Trophoblast cell (in vitro differentiated cells and primary cell): Measurements from ENCODE around the gene ABCC6.
"Not testable (repeated sequence)": the region's sequence is repeated elsewhere in the genome, so short reads cannot be mapped to it uniquely, and the experiment has no call there.

Source experiments
- DNase-seq, 2 donors: peaks; one replicate each; pipeline ENCODE4 v3.0.0-alpha.2; 2016
- H2AFZ ChIP-seq: 2 replicates; pipeline ENCODE4 v1.6.1; 2013; ENCODE audit warnings: low read length, moderate library complexity, mild to moderate bottlenecking; ENCODE audit not compliant: insufficient read depth, poor library complexity
- H2AK5ac ChIP-seq: 2 replicates; pipeline ENCODE4 v1.6.1; 2013; ENCODE audit warnings: mild to moderate bottlenecking, low read length
- H2BK120ac ChIP-seq: 2 replicates; pipeline ENCODE4 v1.6.1; 2013; ENCODE audit warnings: low read length, mild to moderate bottlenecking, moderate library complexity; ENCODE audit not compliant: insufficient read depth, poor library complexity
- H2BK12ac ChIP-seq: 2 replicates; pipeline ENCODE4 v1.6.1; 2013; ENCODE audit warnings: mild to moderate bottlenecking, low read length, moderate library complexity
- H2BK5ac ChIP-seq: 2 replicates; pipeline ENCODE4 v1.6.1; 2013; ENCODE audit warnings: low read length, low read depth, moderate library complexity, mild to moderate bottlenecking; ENCODE audit not compliant: poor library complexity
- H3K14ac ChIP-seq: 2 replicates; pipeline ENCODE4 v1.6.1; 2013; ENCODE audit warnings: mild to moderate bottlenecking, low read length
- H3K18ac ChIP-seq: 2 replicates; pipeline ENCODE4 v1.6.1; 2013; ENCODE audit warnings: mild to moderate bottlenecking, low read length
- H3K23ac ChIP-seq: 2 replicates; pipeline ENCODE4 v1.6.1; 2013; ENCODE audit warnings: low read length
- H3K27ac ChIP-seq: 2 replicates; pipeline ENCODE4 v1.5.1; 2013; ENCODE audit warnings: low read depth, mild to moderate bottlenecking, inconsistent platforms, low read length, moderate library complexity
- H3K27me3 ChIP-seq: 2 replicates; pipeline ENCODE4 v1.6.1; 2013; ENCODE audit warnings: inconsistent platforms, mild to moderate bottlenecking, low read length, moderate library complexity; ENCODE audit not compliant: insufficient read depth
- H3K36me3 ChIP-seq, 2 experiments: 1 replicate in 1 of 2; 2 replicates in 1 of 2; pipeline ENCODE4 v1.6.1; 2013; ENCODE audit warnings: low read length in 2 of 2, mild to moderate bottlenecking in 2 of 2, moderate library complexity in 1 of 2; ENCODE audit not compliant: insufficient read depth in 2 of 2, control insufficient read depth in 1 of 2
- H3K4ac ChIP-seq: 2 replicates; pipeline ENCODE4 v1.6.1; 2013; ENCODE audit warnings: low read depth, mild to moderate bottlenecking, low read length, moderate library complexity
- H3K4me1 ChIP-seq, 2 experiments: 1 replicate in 1 of 2; 2 replicates in 1 of 2; pipeline ENCODE4 v1.6.1; 2013; ENCODE audit warnings: low read length in 2 of 2, mild to moderate bottlenecking in 2 of 2, moderate library complexity in 1 of 2; ENCODE audit not compliant: insufficient read depth in 2 of 2, control insufficient read depth in 1 of 2
- H3K4me2 ChIP-seq: 2 replicates; pipeline ENCODE4 v1.6.1; 2013; ENCODE audit warnings: inconsistent platforms, mild to moderate bottlenecking, low read length, moderate library complexity
- H3K4me3 ChIP-seq: 2 replicates; pipeline ENCODE4 v1.5.1; 2013; ENCODE audit warnings: mild to moderate bottlenecking, low read depth, low read length, inconsistent platforms
- H3K79me1 ChIP-seq: one replicate; pipeline ENCODE4 v1.6.1; 2013; ENCODE audit warnings: low read length
- H3K79me2 ChIP-seq: 2 replicates; pipeline ENCODE4 v1.6.1; 2013; ENCODE audit warnings: low read length, mild to moderate bottlenecking; ENCODE audit not compliant: control insufficient read depth, insufficient read depth, poor library complexity
- H3K9ac ChIP-seq: 2 replicates; pipeline ENCODE4 v1.6.1; 2013; ENCODE audit warnings: mild to moderate bottlenecking, low read length
- H3K9me3 ChIP-seq: 2 replicates; pipeline ENCODE4 v1.6.1; 2013; ENCODE audit warnings: low read depth, mild to moderate bottlenecking, control low read depth, inconsistent platforms, low read length; ENCODE audit not compliant: insufficient read depth
- H4K12ac ChIP-seq: 2 replicates; pipeline ENCODE4 v1.6.1; 2013; ENCODE audit warnings: low read depth, mild to moderate bottlenecking, low read length, moderate library complexity
- H4K8ac ChIP-seq: 2 replicates; pipeline ENCODE4 v1.6.1; 2013; ENCODE audit warnings: low read depth, mild to moderate bottlenecking, low read length, moderate library complexity
- H4K91ac ChIP-seq: one replicate; pipeline ENCODE4 v1.6.1; 2013; ENCODE audit warnings: low read depth, mild to moderate bottlenecking, low read length, moderate library complexity
- WGBS: extraction: QIAGEN DNeasy Blood & Tissue Kit; methylation state at CpG from one replicate; pipeline ENCODE4 v1.1.7; 2013; ENCODE audit warnings: missing lambda C conversion rate; ENCODE audit not compliant: insufficient read length, insufficient coverage; ENCODE audit errors: extremely low coverage; 5-methylcytosine and 5-hydroxymethylcytosine counted together

The ABCC6 gene

DNA sequence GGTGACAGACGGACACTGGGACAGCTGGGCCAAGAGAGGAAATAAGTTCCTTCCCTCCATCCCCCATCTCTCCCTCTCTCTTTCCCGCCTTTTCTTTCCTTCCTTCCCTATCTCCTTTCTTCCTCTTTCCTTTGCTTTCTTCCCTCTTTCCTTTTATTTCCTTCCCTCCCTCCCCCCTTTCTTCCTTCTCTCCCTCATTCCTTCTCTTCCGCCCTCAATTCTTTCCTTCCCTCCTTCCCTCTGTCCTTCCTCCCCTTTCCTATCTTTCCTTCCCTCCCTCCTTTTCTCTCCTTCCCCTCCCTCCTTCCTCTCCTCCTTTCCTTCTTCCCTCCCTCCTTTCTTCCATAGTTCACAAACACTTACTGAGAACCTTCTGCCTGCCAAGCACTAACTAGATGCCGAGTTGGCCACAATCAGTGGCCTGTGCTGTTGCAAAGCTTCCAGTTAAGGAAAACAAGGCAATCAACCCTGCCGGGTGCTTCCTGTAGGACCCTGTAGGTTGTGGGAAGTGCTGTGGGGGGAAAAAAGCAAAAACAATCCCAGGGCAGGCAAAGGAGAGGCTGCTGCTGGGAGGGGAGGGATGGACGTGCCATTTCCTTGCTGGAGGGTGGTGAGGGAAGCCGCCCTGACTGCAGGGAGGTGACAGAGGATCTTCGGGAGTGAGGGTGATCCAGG is 31.7 kb downstream of the ABCC6 start:
- H3K79me1 ChIP-seq, result no peaks in the 10 kb centered on the region
- H4K8ac ChIP-seq, result no peak overlapping the region
- no peak overlapping the region for H2AFZ ChIP-seq
- no peak overlapping the region for H2AK5ac ChIP-seq
- H3K4me3 ChIP-seq, result peak overlapping the region; percentile 3
- no peak overlapping the region for H3K4me2 ChIP-seq
- H3K36me3 ChIP-seq, result no peaks in the 10 kb centered on the region
- H3K23ac ChIP-seq, result no peak overlapping the region
- DNase-seq, result no peak
- H3K4ac ChIP-seq, result no peak overlapping the region
- H3K27ac ChIP-seq, result no peak overlapping the region
- H2BK12ac ChIP-seq, result no peak overlapping the region
- no peak overlapping the region for H3K14ac ChIP-seq
- H2BK5ac ChIP-seq, result no peak overlapping the region
- H3K9ac ChIP-seq, result no peak overlapping the region
- no peaks in the 10 kb centered on the region for H3K4me1 ChIP-seq
- H2BK120ac ChIP-seq, result no peak overlapping the region
- no peak overlapping the region for H4K12ac ChIP-seq
- H3K79me2 ChIP-seq, result no peaks in the 10 kb centered on the region
- H3K18ac ChIP-seq, result no peak overlapping the region
- no peaks in the 10 kb centered on the region for H3K27me3 ChIP-seq
- WGBS, result 100% methylated on average over 2 of the region's 8 CpGs
- H4K91ac ChIP-seq, result no peak overlapping the region
- H3K9me3 ChIP-seq, result no peaks in the 10 kb centered on the region

DNA sequence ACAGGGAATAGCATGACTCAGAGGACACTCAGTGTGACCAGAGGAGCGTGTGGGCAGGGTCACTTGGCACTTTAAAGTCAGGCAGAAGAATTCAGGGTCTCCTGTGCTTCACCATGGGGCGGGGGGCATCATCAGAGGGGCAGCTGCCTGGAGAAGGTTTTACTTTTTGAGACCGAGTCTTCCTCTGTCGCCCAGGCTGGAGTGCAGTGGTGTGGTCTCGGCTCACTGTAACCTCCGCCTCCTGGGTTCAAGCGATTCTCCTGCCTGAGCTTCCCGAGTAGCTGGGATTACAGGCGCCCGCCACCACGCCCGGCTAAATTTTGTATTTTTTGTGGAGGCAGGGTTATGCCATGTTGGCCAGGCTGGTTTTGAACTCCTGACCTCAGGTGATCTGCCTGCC is 32.3 kb downstream of the ABCC6 start:
- H3K36me3 ChIP-seq, H3K4ac ChIP-seq, H3K27ac ChIP-seq, H4K8ac ChIP-seq, H3K18ac ChIP-seq, H3K4me1 ChIP-seq, H3K79me1 ChIP-seq, H3K23ac ChIP-seq, H2AK5ac ChIP-seq, H3K14ac ChIP-seq, H3K27me3 ChIP-seq, H4K91ac ChIP-seq, H3K9me3 ChIP-seq, H3K4me3 ChIP-seq, H2BK5ac ChIP-seq, DNase-seq, H4K12ac ChIP-seq, H2BK12ac ChIP-seq, H2BK120ac ChIP-seq, H3K9ac ChIP-seq, H3K4me2 ChIP-seq, H2AFZ ChIP-seq, H3K79me2 ChIP-seq: not testable (repeated sequence)
- no CpG with 5 or more reads among the region's 12 CpGs for WGBS

DNA sequence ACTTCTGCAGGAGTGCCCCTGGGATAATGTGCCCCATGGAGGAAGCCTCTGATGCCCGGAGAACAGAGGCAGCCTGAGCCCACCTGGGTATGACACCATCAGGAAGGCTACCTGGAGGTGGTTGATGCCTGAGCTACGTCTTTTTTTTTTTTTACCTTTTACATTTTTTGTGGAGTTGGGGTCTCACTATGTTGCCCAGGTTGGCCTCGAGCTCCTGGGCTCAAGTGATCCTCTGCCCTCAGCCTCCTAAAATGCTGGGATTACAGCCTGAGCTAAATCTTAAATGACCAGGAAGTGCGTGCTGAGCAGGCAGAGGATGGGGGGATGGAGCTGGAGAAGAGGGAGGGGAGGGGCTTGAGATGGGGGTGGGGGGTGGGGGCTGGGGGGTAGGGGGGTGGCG is 32.7 kb downstream of the ABCC6 start:
- Histone ChIP-seq H3K9ac (no peak overlapping the region), H3K79me1 (no peaks in the 10 kb centered on the region), H3K79me2 (no peaks in the 10 kb centered on the region), H3K27ac (no peak overlapping the region), H2AK5ac (no peak overlapping the region), H3K18ac (no peak overlapping the region), H3K23ac (no peak overlapping the region), H3K9me3 (no peaks in the 10 kb centered on the region), H3K4me2 (no peak overlapping the region), H3K4me3 (no peak overlapping the region), H3K4ac (no peak overlapping the region), H2BK120ac (no peak overlapping the region), H3K14ac (no peak overlapping the region), H2AFZ (no peak overlapping the region), H2BK5ac (no peak overlapping the region), H3K27me3 (no peaks in the 10 kb centered on the region), H4K91ac (no peak overlapping the region), H3K36me3 (no peaks in the 10 kb centered on the region), H3K4me1 (no peaks in the 10 kb centered on the region), H2BK12ac (no peak overlapping the region), H4K8ac (no peak overlapping the region), H4K12ac (no peak overlapping the region)
- no CpG with 5 or more reads among the region's 5 CpGs for WGBS
- DNase-seq, result no peak

DNA sequence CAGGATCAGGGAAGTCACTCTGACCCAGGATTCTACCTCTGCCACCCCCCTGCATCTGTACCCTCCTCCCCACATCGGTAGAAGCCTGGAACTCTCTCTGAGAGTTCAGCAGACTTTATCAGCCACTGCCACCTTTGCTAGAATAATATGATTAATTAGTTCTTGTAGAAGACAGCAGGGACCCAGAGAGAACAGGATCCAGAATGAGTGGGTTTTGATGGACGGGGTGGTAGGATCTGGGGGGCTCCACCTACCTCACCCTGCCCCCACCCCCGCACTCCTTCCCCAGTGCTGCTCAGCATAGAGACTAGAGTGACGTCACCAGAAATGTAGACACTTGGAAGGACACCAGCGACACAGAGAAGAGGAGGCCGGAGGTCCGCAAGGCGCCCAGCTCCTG is 33.5 kb downstream of the ABCC6 start:
- H3K9ac ChIP-seq, result no peak overlapping the region
- H4K8ac ChIP-seq, result no peak overlapping the region
- no peak overlapping the region for H3K23ac ChIP-seq
- no peak overlapping the region for H4K12ac ChIP-seq
- no peaks in the 10 kb centered on the region for H3K9me3 ChIP-seq
- H3K4me3 ChIP-seq, result no peak overlapping the region
- H3K79me2 ChIP-seq, result no peaks in the 10 kb centered on the region
- no peak overlapping the region for H2AFZ ChIP-seq
- H3K27me3 ChIP-seq, result no peaks in the 10 kb centered on the region
- H3K14ac ChIP-seq, result no peak overlapping the region
- no peak overlapping the region for H2AK5ac ChIP-seq
- no peak overlapping the region for H3K18ac ChIP-seq
- no peak overlapping the region for H3K4ac ChIP-seq
- no peak for DNase-seq
- H3K4me1 ChIP-seq, result no peaks in the 10 kb centered on the region
- no peaks in the 10 kb centered on the region for H3K79me1 ChIP-seq
- H2BK5ac ChIP-seq, result no peak overlapping the region
- no peak overlapping the region for H2BK12ac ChIP-seq
- no peak overlapping the region for H3K4me2 ChIP-seq
- no CpG with 5 or more reads among the region's 8 CpGs for WGBS
- H3K27ac ChIP-seq, result no peak overlapping the region
- no peak overlapping the region for H2BK120ac ChIP-seq
- H4K91ac ChIP-seq, result no peak overlapping the region
- H3K36me3 ChIP-seq, result no peaks in the 10 kb centered on the region
